Uterus (tissue), 4 donors: ENCODE results near the gene CNPY1. TPM values are rescaled to one million over a fixed set of nuclear protein-coding genes. Genes with fewer than 3 reads are reported as not detected.

Experiments used
- DNase-seq, 2 donors: peaks; one replicate each; pipeline ENCODE4 v3.0.0-alpha.2; 2019 to 2020
- H3K27ac ChIP-seq, 2 donors: fragments of 200-600 bp; sonication (generic); 1 replicate in 1 of 2; 2 replicates in 1 of 2; pipeline ENCODE4 v1.5.1; 2016 to 2018
- H3K27me3 ChIP-seq, 2 donors: fragments of 200-600 bp; sonication (generic); one replicate each; pipeline ENCODE4 v1.5.1; 2018 to 2019; ENCODE audit warnings: control low read depth in 1 of 2
- H3K36me3 ChIP-seq, 2 donors: fragments of 200-600 bp; sonication (generic); one replicate each; pipeline ENCODE4 v1.5.1; 2019; ENCODE audit warnings: control low read depth in 1 of 2
- H3K4me1 ChIP-seq, 2 donors: fragments of 200-600 bp; sonication (generic); one replicate each; pipeline ENCODE4 v1.5.1; 2018 to 2019; ENCODE audit warnings: control low read depth in 1 of 2
- H3K4me3 ChIP-seq, 2 donors: fragments of 200-600 bp; sonication (generic); 1 replicate in 1 of 2; 2 replicates in 1 of 2; pipeline ENCODE4 v1.5.1; 2018 to 2019; ENCODE audit warnings: mild to moderate bottlenecking in 1 of 2
- H3K9me3 ChIP-seq, 2 donors: fragments of 200-600 bp; sonication (generic); one replicate each; pipeline ENCODE4 v1.5.1; 2019; ENCODE audit warnings: control low read depth in 1 of 2
- CTCF ChIP-seq, 4 experiments: fragments of 200-600 bp in 2 of 4; fragments of 450-650 bp in 2 of 4; sonication (generic) in 2 of 4; IDR thresholded peaks; one replicate each; pipeline ENCODE4 v1.5.1; 2016 to 2019; ENCODE audit warnings: antibody characterized with exemption in 4 of 4, mild to moderate bottlenecking in 2 of 4, moderate library complexity in 1 of 4
- POLR2A ChIP-seq, 2 donors: fragments of 450-650 bp; IDR thresholded peaks; one replicate each; pipeline ENCODE4 v1.6.1; 2016; ENCODE audit warnings: antibody characterized with exemption in 2 of 2, mild to moderate bottlenecking in 1 of 2, moderate library complexity in 1 of 2
- intact Hi-C: fragments of 100-400 bp; cut with DNase I; formaldehyde crosslinking; loops from one replicate; pipeline ENCODE4 v1.15.1; 2023; ENCODE audit warnings: low total_unique reads
- total RNA-seq, 4 donors: library from RNA; depleted of rRNA in 3 of 4; stranded (reverse); fragments of >200 nt in 3 of 4; gene quantifications; one replicate each; pipeline versions ENCODE4 v1.1.0 to v1.2.4, GENCODE V29; 2014 to 2023
- donor health status: DM: yes; HTN: yes; CAD: no.

The CNPY1 gene
- total RNA-seq, 4 donors from 2014 or later: not detected

- no peak for DNase-seq
- intact Hi-C loops: no loop called here
- no peak for TF ChIP-seq POLR2A (IDR thresholded peaks at IDR 0.05)
- TF ChIP-seq CTCF (IDR thresholded peaks at IDR 0.05): no peak
- Histone ChIP-seq H3K9me3 (no peaks in the 10 kb centered on the region), H3K4me3 (no peak overlapping the region), H3K27ac (no peak overlapping the region), H3K4me1 (no peaks in the 10 kb centered on the region), H3K36me3 (no peaks in the 10 kb centered on the region), H3K27me3 (peaks cover 0 to 4% of the 10 kb centered on the region in 2 donors)
Observed at GRCh38 chr7:155571581-155572345, 25.4 kb upstream of the CNPY1 start.

- TF ChIP-seq POLR2A (IDR thresholded peaks at IDR 0.05) (no peak), CTCF (IDR thresholded peaks at IDR 0.05) (no peak)
- Histone ChIP-seq H3K4me3 (no peak overlapping the region), H3K9me3 (no peaks in the 10 kb centered on the region), H3K4me1 (no peaks in the 10 kb centered on the region), H3K27me3 (peaks cover 0 to 4% of the 10 kb centered on the region in 2 donors), H3K36me3 (no peaks in the 10 kb centered on the region), H3K27ac (no peak overlapping the region)
- intact Hi-C loops: no loop called here
- DNase-seq: no peak
Observed at GRCh38 chr7:155570991-155571390, 24.6 kb upstream of the CNPY1 start.

- H3K27ac ChIP-seq: no peak overlapping the region
- no peaks in the 10 kb centered on the region for H3K4me1 ChIP-seq
- DNase-seq: no peak
- H3K27me3 ChIP-seq: peaks cover 0 to 4% of the 10 kb centered on the region in 2 donors
- no peak overlapping the region for H3K4me3 ChIP-seq
- no peaks in the 10 kb centered on the region for H3K9me3 ChIP-seq
- H3K36me3 ChIP-seq: no peaks in the 10 kb centered on the region
- intact Hi-C loops: no loop called here
- TF ChIP-seq CTCF (IDR thresholded peaks at IDR 0.05): no peak
- TF ChIP-seq POLR2A (IDR thresholded peaks at IDR 0.05): no peak
Observed at GRCh38 chr7:155570171-155570958, 24.0 kb upstream of the CNPY1 start.

- no peaks in the 10 kb centered on the region for H3K4me1 ChIP-seq
- intact Hi-C loops: no loop called here
- no peak overlapping the region for H3K27ac ChIP-seq
Observed at GRCh38 chr7:155569681-155570080, 23.3 kb upstream of the CNPY1 start.

More at GRCh38 chr7:155569681-155570080, 23.3 kb upstream of the CNPY1 start:
- no peak for DNase-seq
- H3K27me3 ChIP-seq: peaks cover 0 to 4% of the 10 kb centered on the region in 2 donors
- TF ChIP-seq CTCF (IDR thresholded peaks at IDR 0.05): no peak
- no peak for TF ChIP-seq POLR2A (IDR thresholded peaks at IDR 0.05)
- H3K9me3 ChIP-seq: no peaks in the 10 kb centered on the region
- H3K36me3 ChIP-seq: no peaks in the 10 kb centered on the region
- H3K4me3 ChIP-seq: no peak overlapping the region
